ENCODE measurements around the gene EBPL.
A peak's percentile ranks its signal among the peaks of the same experiment; 100 is the strongest.
"Not testable (repeated sequence)": the region's sequence is repeated elsewhere in the genome, so short reads cannot be mapped to it uniquely, and the experiment has no call there.

EBPL gene

GRCh38 chr13:49690995-49691784 lies at the start of gene EBPL:
Gene EBPL (minus strand): TSS chr13:49691486. CDS start chr13:49691424, 62 bp downstream.
- DNase-seq (ENCODE audit: low spot score) = peak; percentile 84

GRCh38 chr13:49740870-49741269 lies 49.6 kb upstream of the EBPL start:
- DNase-seq (ENCODE audit: low spot score) = no peak

- DNase-seq (ENCODE audit: low spot score) = no peak
Observed at GRCh38 chr13:49739498-49740187, 48.4 kb upstream of the EBPL start.

GRCh38 chr13:49733181-49733951 lies 42.1 kb upstream of the EBPL start:
- no peak for DNase-seq (ENCODE audit: low spot score)

DNA sequence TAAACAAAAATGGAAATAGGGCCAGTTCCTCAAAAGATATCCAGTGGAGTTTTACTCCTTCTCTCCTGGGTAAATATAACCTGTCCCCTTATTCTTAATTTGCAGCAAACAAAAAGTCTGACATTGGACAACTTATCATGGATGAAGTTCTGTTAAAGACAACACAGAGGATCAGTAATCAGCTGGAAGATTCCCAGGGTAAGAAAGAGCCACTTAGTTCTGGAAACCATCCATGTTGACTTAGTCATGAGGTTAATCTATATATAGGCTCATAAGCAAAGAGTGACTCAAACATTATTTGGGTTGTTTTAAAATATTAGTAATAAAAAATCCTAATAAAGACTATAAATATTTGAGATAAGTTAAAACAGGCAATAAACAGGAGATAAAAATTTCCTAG lies 40.5 kb upstream of the EBPL start:
- DNase-seq (ENCODE audit: low spot score) = no peak

- no peak for DNase-seq (ENCODE audit: low spot score)
Observed at GRCh38 chr13:49716615-49717014, 25.3 kb upstream of the EBPL start.

DNA sequence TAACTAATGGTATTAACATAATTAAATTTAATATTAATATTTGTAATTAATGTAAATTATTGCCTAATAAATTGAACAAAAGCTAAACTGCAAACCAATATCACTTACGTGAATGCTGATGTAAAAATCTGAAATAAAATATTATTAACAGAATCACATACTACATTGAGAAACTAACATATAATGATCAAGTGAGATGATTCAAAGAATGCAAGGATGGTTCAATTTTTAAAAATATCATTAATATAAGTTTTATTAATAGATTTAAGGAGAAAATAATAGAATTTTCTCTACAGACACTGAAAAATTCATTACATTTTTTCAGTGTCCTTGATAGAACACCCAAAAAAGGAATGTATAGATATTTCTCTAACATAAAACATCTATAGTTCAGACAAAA lies 23.5 kb upstream of the EBPL start:
- DNase-seq (ENCODE audit: low spot score) = no peak

DNA sequence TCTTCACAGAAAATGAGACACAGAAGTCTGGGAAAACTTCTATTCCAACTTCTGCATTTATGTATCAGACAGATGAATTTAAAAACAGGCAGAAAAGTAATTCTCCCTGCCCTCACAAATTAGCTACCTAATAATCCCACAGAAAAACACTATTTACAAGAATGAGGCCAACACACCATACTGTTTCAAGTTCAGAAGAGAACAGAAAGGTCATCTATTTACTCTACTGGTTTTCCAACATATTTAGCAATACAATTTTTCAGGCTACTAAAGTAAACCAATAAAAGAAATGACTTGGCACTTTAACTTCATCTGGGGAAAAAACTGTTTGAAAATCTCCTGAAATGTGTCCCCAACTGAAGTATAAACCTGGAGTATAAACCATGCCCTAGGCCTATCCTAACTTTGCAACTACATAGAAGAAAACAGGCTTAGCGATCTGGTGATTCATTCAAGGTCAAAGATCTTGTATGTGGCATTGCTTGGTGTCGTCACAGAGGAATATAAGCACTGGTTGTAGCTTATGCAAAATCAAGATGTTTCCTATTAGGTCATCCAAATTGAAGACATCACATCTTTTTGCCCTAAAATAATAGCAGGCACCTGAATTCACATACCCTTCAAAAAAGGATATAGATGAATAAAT lies 20.1 kb upstream of the EBPL start:
- DNase-seq (ENCODE audit: low spot score) = no peak

DNA sequence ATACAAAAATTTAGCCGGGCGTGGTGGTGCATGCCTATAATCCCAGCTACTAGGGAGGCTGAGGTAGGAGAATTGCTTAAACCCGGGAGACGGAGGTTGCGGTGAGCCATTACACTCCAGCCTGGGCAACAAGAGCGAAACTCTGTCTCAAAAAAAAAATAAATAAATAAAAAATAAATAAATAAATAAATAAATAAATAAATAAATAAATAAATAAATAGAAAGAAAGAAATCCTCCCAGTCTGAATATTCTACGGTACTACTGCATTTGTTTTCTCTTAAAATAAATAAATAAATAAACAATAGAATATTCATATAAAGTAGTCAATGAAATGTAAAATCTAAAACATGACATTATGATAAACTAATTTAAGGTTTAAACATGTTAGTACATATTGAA lies 13.0 kb upstream of the EBPL start:
- DNase-seq (ENCODE audit: low spot score) = not testable (repeated sequence)

DNA sequence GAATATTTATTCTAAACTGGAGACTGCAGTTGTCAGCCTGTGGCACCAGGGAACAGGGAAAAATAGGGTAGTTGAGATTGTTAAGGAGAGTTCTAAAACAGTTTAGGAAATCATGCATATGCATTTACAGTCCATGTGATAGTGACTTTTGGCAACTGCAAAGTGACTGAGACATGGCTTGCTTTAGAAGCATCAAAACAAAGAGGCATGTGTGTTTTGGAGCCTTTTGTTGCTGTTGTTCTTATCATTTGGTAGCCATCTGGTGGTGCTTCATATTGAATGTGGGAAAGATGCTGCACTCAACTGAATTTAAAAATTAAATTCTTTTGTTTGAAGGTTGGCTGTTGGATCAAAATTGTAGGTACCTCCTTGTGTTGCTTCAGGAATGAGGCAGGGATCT lies 10.2 kb upstream of the EBPL start:
- no peak for DNase-seq (ENCODE audit: low spot score)

GRCh38 chr13:49697468-49697867 lies 6.2 kb upstream of the EBPL start:
- no peak for DNase-seq (ENCODE audit: low spot score)

GRCh38 chr13:49694446-49694845 lies 3.2 kb upstream of the EBPL start:
- no peak for DNase-seq (ENCODE audit: low spot score)

GRCh38 chr13:49693877-49694276 lies 2.6 kb upstream of the EBPL start:
- DNase-seq (ENCODE audit: low spot score) = no peak

DNA sequence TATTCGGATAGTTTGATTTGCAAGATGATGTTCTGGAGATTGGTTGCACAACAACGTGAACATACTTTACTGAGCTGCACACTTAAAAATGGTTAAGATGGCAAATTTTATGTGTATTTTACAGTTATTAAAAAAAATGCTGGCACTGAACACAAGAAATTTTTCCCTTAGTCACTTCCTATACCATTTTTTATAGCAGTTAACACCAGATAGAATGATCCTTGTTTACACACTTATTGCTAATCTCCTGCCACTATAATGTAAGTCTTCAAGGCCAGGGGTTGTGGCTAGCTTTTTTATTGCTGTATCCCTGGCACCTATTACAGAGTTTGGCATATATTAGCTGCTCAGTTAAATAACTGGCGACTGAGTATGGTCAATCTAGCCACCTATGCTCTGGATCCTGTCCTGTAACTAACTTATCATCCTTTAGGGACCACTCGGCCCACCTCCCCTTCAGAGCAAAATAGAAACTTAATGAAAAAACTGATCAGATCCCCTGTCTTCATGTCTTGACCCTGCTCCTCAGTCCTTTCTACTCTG lies 2.0 kb upstream of the EBPL start:
- no peak for DNase-seq (ENCODE audit: low spot score)

- no peak for DNase-seq (ENCODE audit: low spot score)
Observed at GRCh38 chr13:49690133-49690994, 922 bp downstream of the EBPL start.

GRCh38 chr13:49683489-49683888 lies 7.8 kb downstream of the EBPL start:
- DNase-seq (ENCODE audit: low spot score) = no peak

- no peak for DNase-seq (ENCODE audit: low spot score)
Observed at GRCh38 chr13:49681842-49682435, 9.3 kb downstream of the EBPL start.

GRCh38 chr13:49679246-49679645 lies 12.0 kb downstream of the EBPL start:
- DNase-seq (ENCODE audit: low spot score) = no peak

DNA sequence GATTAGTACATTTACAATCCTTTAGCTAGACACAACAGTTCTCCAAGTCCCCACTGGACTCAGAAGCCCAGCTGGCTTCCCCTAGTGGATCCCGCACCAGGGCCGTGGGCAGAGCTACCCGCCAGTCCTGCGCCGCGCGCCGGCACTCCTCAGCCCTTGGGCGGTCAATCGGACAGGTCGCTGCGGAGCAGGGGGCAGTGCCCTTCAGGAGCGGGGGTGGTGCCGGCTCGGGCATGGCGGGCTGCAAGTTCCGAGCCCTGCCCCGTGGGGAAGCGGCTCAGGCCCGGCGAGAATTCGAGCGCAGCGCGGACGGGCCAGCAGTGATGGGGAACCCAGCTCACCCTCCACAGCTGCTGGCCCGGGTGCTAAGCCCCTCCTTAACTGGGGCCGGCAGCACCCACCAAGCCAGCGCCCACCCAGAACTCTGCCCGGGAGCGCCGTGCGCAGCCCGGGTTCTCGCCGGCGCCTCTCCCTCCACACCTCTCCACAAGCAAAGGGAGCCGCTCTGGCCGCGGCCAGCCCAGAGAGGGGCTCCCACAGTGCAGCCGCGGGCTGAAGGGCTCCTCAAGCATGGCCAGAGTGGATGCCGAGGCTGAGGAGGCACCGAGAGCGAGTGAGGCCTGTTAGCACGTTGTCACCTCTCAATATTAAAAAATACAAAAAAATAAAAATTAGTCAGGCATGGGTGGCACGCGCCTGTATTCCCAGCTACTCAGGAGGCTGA lies 12.9 kb downstream of the EBPL start:
- DNase-seq (ENCODE audit: low spot score) = no peak
